Measurements from ENCODE around the gene ACSM5.

The ACSM5 gene, protein sequence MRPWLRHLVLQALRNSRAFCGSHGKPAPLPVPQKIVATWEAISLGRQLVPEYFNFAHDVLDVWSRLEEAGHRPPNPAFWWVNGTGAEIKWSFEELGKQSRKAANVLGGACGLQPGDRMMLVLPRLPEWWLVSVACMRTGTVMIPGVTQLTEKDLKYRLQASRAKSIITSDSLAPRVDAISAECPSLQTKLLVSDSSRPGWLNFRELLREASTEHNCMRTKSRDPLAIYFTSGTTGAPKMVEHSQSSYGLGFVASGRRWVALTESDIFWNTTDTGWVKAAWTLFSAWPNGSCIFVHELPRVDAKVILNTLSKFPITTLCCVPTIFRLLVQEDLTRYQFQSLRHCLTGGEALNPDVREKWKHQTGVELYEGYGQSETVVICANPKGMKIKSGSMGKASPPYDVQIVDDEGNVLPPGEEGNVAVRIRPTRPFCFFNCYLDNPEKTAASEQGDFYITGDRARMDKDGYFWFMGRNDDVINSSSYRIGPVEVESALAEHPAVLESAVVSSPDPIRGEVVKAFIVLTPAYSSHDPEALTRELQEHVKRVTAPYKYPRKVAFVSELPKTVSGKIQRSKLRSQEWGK
- long read RNA-seq = 0 reads

- H3K4me3 ChIP-seq (replicated peaks; ENCODE audit: insufficient read depth, low read length) = no peak within 1 kb of the TSS
- H3K27me3 ChIP-seq (ENCODE audit: insufficient read depth, poor library complexity, severe bottlenecking) = no peaks in the 10 kb centered on the region
- no peak within 1 kb of the TSS for H3K27ac ChIP-seq (replicated peaks)
- DNase-seq (ENCODE audit: low read depth in 1 of 2, low spot score in 1 of 2) = peak in 1 of 2 experiments; percentile 1
- TF ChIP-seq POLR2AphosphoS5 (IDR thresholded peaks at IDR 0.05; ENCODE audit: low read depth) (no peak), CTCF (IDR thresholded peaks at IDR 0.05; ENCODE audit: insufficient read depth, low read length) (no peak), GABPA (IDR thresholded peaks at IDR 0.05; ENCODE audit: low read depth) (no peak), SPI1 (IDR thresholded peaks at IDR 0.05; ENCODE audit: borderline replicate concordance, low read depth) (no peak)
- TF ChIP-seq, protein P1, sequence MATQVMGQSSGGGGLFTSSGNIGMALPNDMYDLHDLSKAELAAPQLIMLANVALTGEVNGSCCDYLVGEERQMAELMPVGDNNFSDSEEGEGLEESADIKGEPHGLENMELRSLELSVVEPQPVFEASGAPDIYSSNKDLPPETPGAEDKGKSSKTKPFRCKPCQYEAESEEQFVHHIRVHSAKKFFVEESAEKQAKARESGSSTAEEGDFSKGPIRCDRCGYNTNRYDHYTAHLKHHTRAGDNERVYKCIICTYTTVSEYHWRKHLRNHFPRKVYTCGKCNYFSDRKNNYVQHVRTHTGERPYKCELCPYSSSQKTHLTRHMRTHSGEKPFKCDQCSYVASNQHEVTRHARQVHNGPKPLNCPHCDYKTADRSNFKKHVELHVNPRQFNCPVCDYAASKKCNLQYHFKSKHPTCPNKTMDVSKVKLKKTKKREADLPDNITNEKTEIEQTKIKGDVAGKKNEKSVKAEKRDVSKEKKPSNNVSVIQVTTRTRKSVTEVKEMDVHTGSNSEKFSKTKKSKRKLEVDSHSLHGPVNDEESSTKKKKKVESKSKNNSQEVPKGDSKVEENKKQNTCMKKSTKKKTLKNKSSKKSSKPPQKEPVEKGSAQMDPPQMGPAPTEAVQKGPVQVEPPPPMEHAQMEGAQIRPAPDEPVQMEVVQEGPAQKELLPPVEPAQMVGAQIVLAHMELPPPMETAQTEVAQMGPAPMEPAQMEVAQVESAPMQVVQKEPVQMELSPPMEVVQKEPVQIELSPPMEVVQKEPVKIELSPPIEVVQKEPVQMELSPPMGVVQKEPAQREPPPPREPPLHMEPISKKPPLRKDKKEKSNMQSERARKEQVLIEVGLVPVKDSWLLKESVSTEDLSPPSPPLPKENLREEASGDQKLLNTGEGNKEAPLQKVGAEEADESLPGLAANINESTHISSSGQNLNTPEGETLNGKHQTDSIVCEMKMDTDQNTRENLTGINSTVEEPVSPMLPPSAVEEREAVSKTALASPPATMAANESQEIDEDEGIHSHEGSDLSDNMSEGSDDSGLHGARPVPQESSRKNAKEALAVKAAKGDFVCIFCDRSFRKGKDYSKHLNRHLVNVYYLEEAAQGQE (IDR thresholded peaks at IDR 0.05; ENCODE audit: insufficient replicate concordance, low read depth) = no peak
These were observed at the start of gene ACSM5 for GRCh38 chr16:20409398-20410120. TSS of gene ACSM5 (plus strand) at chr16:20409534. CDS start at chr16:20411485, 1,951 bp downstream.

DNA sequence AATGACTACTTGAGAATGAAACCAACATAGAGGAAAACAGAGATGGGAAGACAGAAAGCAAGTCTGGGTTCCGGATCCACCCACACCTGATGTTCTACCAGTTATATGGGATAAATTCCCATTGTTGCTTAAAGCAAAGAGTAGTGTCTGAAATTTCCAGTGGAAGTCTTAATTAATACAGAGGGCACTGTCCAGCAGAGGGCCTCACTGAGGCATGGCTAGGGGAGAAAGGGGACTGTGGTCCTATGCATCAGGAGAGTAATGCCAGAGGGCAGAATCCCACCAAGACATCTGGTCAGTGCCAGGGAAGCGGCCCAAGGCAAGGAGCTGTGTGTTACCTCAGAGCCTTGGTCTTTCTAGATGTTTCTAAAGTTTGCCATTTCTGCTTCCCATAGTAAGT lies 49.3 kb upstream of the ACSM5 start:
- no peaks in the 10 kb centered on the region for H3K27me3 ChIP-seq (ENCODE audit: insufficient read depth, poor library complexity, severe bottlenecking)
- no peak overlapping the region for H3K4me3 ChIP-seq (replicated peaks; ENCODE audit: insufficient read depth, low read length)
- DNase-seq (ENCODE audit: low read depth in 1 of 2, low spot score in 1 of 2) = no peak
- peak; percentile 1 for TF ChIP-seq CTCF (IDR thresholded peaks at IDR 0.05; ENCODE audit: insufficient read depth, low read length)
- TF ChIP-seq, protein P1 (IDR thresholded peaks at IDR 0.05; ENCODE audit: insufficient replicate concordance, low read depth) = no peak
- no peak overlapping the region for H3K27ac ChIP-seq (replicated peaks)

DNA sequence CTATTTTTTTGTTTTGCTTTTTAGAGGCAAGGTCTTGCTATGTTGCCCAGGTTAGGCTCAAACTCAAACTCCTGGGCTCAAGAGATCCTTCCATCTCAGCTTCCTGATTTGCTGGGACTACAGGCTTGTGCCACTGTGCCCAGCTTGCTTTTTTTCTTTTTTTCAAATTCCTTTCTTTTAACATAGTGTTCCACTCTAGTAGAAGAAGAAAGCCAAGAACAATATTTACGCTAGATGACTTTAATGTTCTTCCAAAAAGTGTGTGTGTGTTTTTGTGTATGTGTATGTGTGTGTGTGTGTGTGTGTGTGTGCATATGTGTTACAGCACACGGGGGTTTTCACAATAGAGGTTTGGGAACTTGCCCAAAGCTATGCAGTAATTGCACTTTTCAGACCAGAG lies 46.1 kb upstream of the ACSM5 start:
- Histone ChIP-seq H3K4me3 (replicated peaks; ENCODE audit: insufficient read depth, low read length) (no peak overlapping the region), H3K27me3 (ENCODE audit: insufficient read depth, poor library complexity, severe bottlenecking) (no peaks in the 10 kb centered on the region), H3K27ac (replicated peaks) (no peak overlapping the region)
- DNase-seq (ENCODE audit: low read depth in 1 of 2, low spot score in 1 of 2) = no peak
- TF ChIP-seq, protein P1 (IDR thresholded peaks at IDR 0.05; ENCODE audit: insufficient replicate concordance, low read depth) = no peak
- no peak for TF ChIP-seq SPI1 (IDR thresholded peaks at IDR 0.05; ENCODE audit: borderline replicate concordance, low read depth)
- no peak for TF ChIP-seq POLR2AphosphoS5 (IDR thresholded peaks at IDR 0.05; ENCODE audit: low read depth)
- TF ChIP-seq CTCF (IDR thresholded peaks at IDR 0.05; ENCODE audit: insufficient read depth, low read length) = no peak
- no peak for TF ChIP-seq GABPA (IDR thresholded peaks at IDR 0.05; ENCODE audit: low read depth)
